ENCODE results near the gene RNASEL.

- TF ChIP-seq ZBTB7A (tag by site-specific recombination; IDR thresholded peaks at IDR 0.05; ENCODE audit: low read depth) (no peak), GLIS2 (tag by site-specific recombination; IDR thresholded peaks at IDR 0.05) (no peak), YY1 (tag by site-specific recombination; IDR thresholded peaks at IDR 0.05) (no peak), MZF1 (tag by site-specific recombination; IDR thresholded peaks at IDR 0.05; ENCODE audit: borderline replicate concordance) (no peak), ZBTB21 (tag by site-specific recombination; IDR thresholded peaks at IDR 0.05) (no peak), ZNF146 (tag by site-specific recombination; IDR thresholded peaks at IDR 0.05) (no peak), ZNF473 (tag by site-specific recombination; IDR thresholded peaks at IDR 0.05) (no peak), ZNF133 (tag by site-specific recombination; IDR thresholded peaks at IDR 0.05) (no peak), ZNF621 (tag by site-specific recombination; IDR thresholded peaks at IDR 0.05) (no peak)
- TF ChIP-seq, protein P1, sequence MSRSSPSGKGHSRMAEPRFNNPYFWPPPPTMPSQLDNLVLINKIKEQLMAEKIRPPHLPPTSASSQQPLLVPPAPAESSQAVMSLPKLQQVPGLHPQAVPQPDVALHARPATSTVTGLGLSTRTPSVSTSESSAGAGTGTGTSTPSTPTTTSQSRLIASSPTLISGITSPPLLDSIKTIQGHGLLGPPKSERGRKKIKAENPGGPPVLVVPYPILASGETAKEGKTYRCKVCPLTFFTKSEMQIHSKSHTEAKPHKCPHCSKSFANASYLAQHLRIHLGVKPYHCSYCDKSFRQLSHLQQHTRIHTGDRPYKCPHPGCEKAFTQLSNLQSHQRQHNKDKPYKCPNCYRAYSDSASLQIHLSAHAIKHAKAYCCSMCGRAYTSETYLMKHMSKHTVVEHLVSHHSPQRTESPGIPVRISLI (tag by site-specific recombination; IDR thresholded peaks at IDR 0.05): no peak
These were observed 26.0 kb downstream of the RNASEL start for GRCh38 chr1:182563095-182563494.

Data from HEK293 (cell line).